Endothelial cell (in vitro differentiated cells): ENCODE results near the gene ACTR3C. TPM values are rescaled to one million over a fixed set of nuclear protein-coding genes. Genes with fewer than 3 reads are reported as not detected.

Source experiments
- DNase-seq: peaks from one replicate; pipeline ENCODE4 v3.0.0; 2021; ENCODE audit warnings: low spot score
- H3K27ac Mint-ChIP-seq: one replicate; pipeline ENCODE4 v1.8.0; 2021; ENCODE audit warnings: mixed read lengths, inconsistent platforms; ENCODE audit not compliant: unreplicated experiment
- H3K27me3 Mint-ChIP-seq: one replicate; pipeline ENCODE4 v1.8.0; 2021; ENCODE audit warnings: mild to moderate bottlenecking, moderate library complexity, mixed read lengths, inconsistent platforms; ENCODE audit not compliant: unreplicated experiment
- H3K36me3 Mint-ChIP-seq: one replicate; pipeline ENCODE4 v1.8.0; 2021; ENCODE audit warnings: mild to moderate bottlenecking, low read depth, mixed read lengths, inconsistent platforms; ENCODE audit not compliant: unreplicated experiment
- H3K4me1 Mint-ChIP-seq: one replicate; pipeline ENCODE4 v1.8.0; 2021; ENCODE audit warnings: mild to moderate bottlenecking, mixed read lengths, inconsistent platforms; ENCODE audit not compliant: unreplicated experiment
- H3K4me3 Mint-ChIP-seq: one replicate; pipeline ENCODE4 v1.8.0; 2021; ENCODE audit warnings: mild to moderate bottlenecking, mixed read lengths, inconsistent platforms; ENCODE audit not compliant: unreplicated experiment
- H3K9me3 Mint-ChIP-seq: one replicate; pipeline ENCODE4 v1.8.0; 2021; ENCODE audit warnings: mixed read lengths, inconsistent platforms; ENCODE audit not compliant: unreplicated experiment
- CTCF ChIP-seq: fragments of 200-600 bp; sonication (generic); IDR thresholded peaks from one replicate; pipeline ENCODE4 v1.5.0; 2021; ENCODE audit warnings: antibody characterized with exemption; ENCODE audit not compliant: unreplicated experiment
- total RNA-seq: library from RNA; stranded (reverse); fragmentation: NEBNext Ultra II Directional; extraction: Animal tissue kit (Norgen Biotek cat#: 25700); gene quantifications from one replicate; pipeline ENCODE4 v1.2.1, GENCODE V29; 2021; ENCODE audit not compliant: unreplicated experiment

Gene ACTR3C
- total RNA-seq, 1 donor from 2014 or later, result 0.87 TPM

GRCh38 chr7:150355666-150356059, 32.3 kb upstream of the ACTR3C start:
- no peak for DNase-seq
- H3K27ac Mint-ChIP-seq, result no peak overlapping the region
- H3K9me3 Mint-ChIP-seq, result no peaks in the 10 kb centered on the region
- H3K4me3 Mint-ChIP-seq, result no peak overlapping the region
- peaks cover 3% of the 10 kb centered on the region for H3K4me1 Mint-ChIP-seq
- H3K27me3 Mint-ChIP-seq, result peaks cover 2% of the 10 kb centered on the region
- TF ChIP-seq CTCF, result no peak
- H3K36me3 Mint-ChIP-seq, result no peaks in the 10 kb centered on the region

GRCh38 chr7:150351587-150352194, 28.3 kb upstream of the ACTR3C start:
- no peaks in the 10 kb centered on the region for H3K36me3 Mint-ChIP-seq
- H3K27me3 Mint-ChIP-seq, result no peaks in the 10 kb centered on the region
- H3K27ac Mint-ChIP-seq, result no peak overlapping the region
- DNase-seq, result no peak
- no peaks in the 10 kb centered on the region for H3K9me3 Mint-ChIP-seq
- no peaks in the 10 kb centered on the region for H3K4me1 Mint-ChIP-seq
- TF ChIP-seq CTCF, result no peak
- no peak overlapping the region for H3K4me3 Mint-ChIP-seq

- DNase-seq, result no peak
- TF ChIP-seq CTCF, result no peak
- peaks cover 5% of the 10 kb centered on the region for H3K9me3 Mint-ChIP-seq
- H3K4me1 Mint-ChIP-seq, result peaks cover 4% of the 10 kb centered on the region
- H3K27ac Mint-ChIP-seq, result no peak overlapping the region
- H3K4me3 Mint-ChIP-seq, result no peak overlapping the region
- H3K27me3 Mint-ChIP-seq, result peaks cover 8% of the 10 kb centered on the region
- H3K36me3 Mint-ChIP-seq, result peaks cover 17% of the 10 kb centered on the region
Observed at GRCh38 chr7:150346922-150347321, 23.6 kb upstream of the ACTR3C start.

GRCh38 chr7:150345012-150345411, 21.7 kb upstream of the ACTR3C start:
- peaks cover 11% of the 10 kb centered on the region for H3K27me3 Mint-ChIP-seq

GRCh38 chr7:150344299-150344698, 21.0 kb upstream of the ACTR3C start:
- H3K27me3 Mint-ChIP-seq, result peaks cover 11% of the 10 kb centered on the region
- peaks cover 17% of the 10 kb centered on the region for H3K36me3 Mint-ChIP-seq
- DNase-seq, result no peak
- peaks cover 5% of the 10 kb centered on the region for H3K9me3 Mint-ChIP-seq
- no peak overlapping the region for H3K27ac Mint-ChIP-seq
- H3K4me1 Mint-ChIP-seq, result peaks cover 9% of the 10 kb centered on the region
- no peak overlapping the region for H3K4me3 Mint-ChIP-seq
- TF ChIP-seq CTCF, result no peak

More at GRCh38 chr7:150345012-150345411, 21.7 kb upstream of the ACTR3C start:
- Mint-ChIP-seq H3K36me3 (peaks cover 17% of the 10 kb centered on the region), H3K27ac (no peak overlapping the region), H3K4me1 (peaks cover 5% of the 10 kb centered on the region), H3K4me3 (no peak overlapping the region), H3K9me3 (peaks cover 5% of the 10 kb centered on the region)
- no peak for DNase-seq
- no peak for TF ChIP-seq CTCF
